Neuron (in vitro differentiated cells): ENCODE results near the gene SYT1.

ENCODE experiments used
- H2AFZ ChIP-seq: one replicate; pipeline ENCODE4 v1.6.1; 2013; ENCODE audit warnings: low read depth, mild to moderate bottlenecking, inconsistent platforms, low read length, moderate library complexity
- H3K27me3 ChIP-seq: one replicate; pipeline ENCODE4 v1.6.1; 2013; ENCODE audit warnings: low read length; ENCODE audit not compliant: insufficient read depth
- H3K36me3 ChIP-seq: one replicate; pipeline ENCODE4 v1.6.1; 2013; ENCODE audit warnings: low read length; ENCODE audit not compliant: insufficient read depth
- H3K4me1 ChIP-seq: one replicate; pipeline ENCODE4 v1.6.1; 2013; ENCODE audit warnings: low read length; ENCODE audit not compliant: insufficient read depth
- H3K4me3 ChIP-seq: 2 replicates; pipeline ENCODE4 v1.5.1; 2013; ENCODE audit warnings: mild to moderate bottlenecking, low read length, moderate library complexity
- H3K9me3 ChIP-seq: one replicate; pipeline ENCODE4 v1.6.1; 2013; ENCODE audit warnings: low read length

Gene SYT1

GRCh38 chr12:79250186-79250585, 385.6 kb downstream of the SYT1 start:
- H3K27me3 ChIP-seq: no peaks in the 10 kb centered on the region
- no peak overlapping the region for H2AFZ ChIP-seq
- H3K4me1 ChIP-seq: no peaks in the 10 kb centered on the region
- peaks cover 4% of the 10 kb centered on the region for H3K9me3 ChIP-seq
- H3K4me3 ChIP-seq: no peak overlapping the region
- no peaks in the 10 kb centered on the region for H3K36me3 ChIP-seq

- Histone ChIP-seq H3K36me3 (no peaks in the 10 kb centered on the region), H3K9me3 (peaks cover 3% of the 10 kb centered on the region), H2AFZ (no peak overlapping the region), H3K4me1 (no peaks in the 10 kb centered on the region), H3K27me3 (no peaks in the 10 kb centered on the region), H3K4me3 (no peak overlapping the region)
These were observed 386.6 kb downstream of the SYT1 start for GRCh38 chr12:79250960-79251755.

- Histone ChIP-seq H3K36me3 (no peaks in the 10 kb centered on the region), H3K27me3 (no peaks in the 10 kb centered on the region), H3K4me3 (no peak overlapping the region), H3K4me1 (no peaks in the 10 kb centered on the region), H3K9me3 (no peaks in the 10 kb centered on the region), H2AFZ (no peak overlapping the region)
These were observed 387.9 kb downstream of the SYT1 start for GRCh38 chr12:79252358-79253075.

- Histone ChIP-seq H3K4me1 (no peaks in the 10 kb centered on the region), H3K4me3 (no peak overlapping the region), H2AFZ (no peak overlapping the region), H3K27me3 (no peaks in the 10 kb centered on the region), H3K36me3 (no peaks in the 10 kb centered on the region), H3K9me3 (no peaks in the 10 kb centered on the region)
These were observed 390.7 kb downstream of the SYT1 start for GRCh38 chr12:79255288-79255687.

- no peak overlapping the region for H3K4me3 ChIP-seq
- H3K4me1 ChIP-seq: peaks cover 11% of the 10 kb centered on the region
- H3K36me3 ChIP-seq: no peaks in the 10 kb centered on the region
- no peak overlapping the region for H2AFZ ChIP-seq
- no peaks in the 10 kb centered on the region for H3K27me3 ChIP-seq
- no peaks in the 10 kb centered on the region for H3K9me3 ChIP-seq
These were observed 396.3 kb downstream of the SYT1 start for GRCh38 chr12:79260923-79261322.

- H3K4me3 ChIP-seq: no peak overlapping the region
- H3K27me3 ChIP-seq: no peaks in the 10 kb centered on the region
- H3K36me3 ChIP-seq: no peaks in the 10 kb centered on the region
- H3K4me1 ChIP-seq: peaks cover 18% of the 10 kb centered on the region
- H2AFZ ChIP-seq: no peak overlapping the region
- H3K9me3 ChIP-seq: no peaks in the 10 kb centered on the region
These were observed 398.4 kb downstream of the SYT1 start for GRCh38 chr12:79262938-79263337.

GRCh38 chr12:79266343-79267144, 402.0 kb downstream of the SYT1 start:
- H3K9me3 ChIP-seq: no peaks in the 10 kb centered on the region
- H3K27me3 ChIP-seq: no peaks in the 10 kb centered on the region
- H3K36me3 ChIP-seq: no peaks in the 10 kb centered on the region
- H3K4me3 ChIP-seq: no peak overlapping the region
- H3K4me1 ChIP-seq: peaks cover 18% of the 10 kb centered on the region
- H2AFZ ChIP-seq: no peak overlapping the region

- Histone ChIP-seq H3K4me1 (peaks cover 15% of the 10 kb centered on the region), H3K9me3 (no peaks in the 10 kb centered on the region), H3K27me3 (no peaks in the 10 kb centered on the region), H2AFZ (no peak overlapping the region), H3K4me3 (no peak overlapping the region), H3K36me3 (no peaks in the 10 kb centered on the region)
These were observed 403.0 kb downstream of the SYT1 start for GRCh38 chr12:79267580-79267979.

GRCh38 chr12:79274501-79275064, 410.0 kb downstream of the SYT1 start:
- H3K4me1 ChIP-seq: no peaks in the 10 kb centered on the region
- H3K4me3 ChIP-seq: no peak overlapping the region
- H3K27me3 ChIP-seq: no peaks in the 10 kb centered on the region

GRCh38 chr12:79275631-79276030, 411.1 kb downstream of the SYT1 start:
- no peak overlapping the region for H2AFZ ChIP-seq
- H3K4me3 ChIP-seq: no peak overlapping the region
- H3K27me3 ChIP-seq: no peaks in the 10 kb centered on the region
- H3K36me3 ChIP-seq: no peaks in the 10 kb centered on the region
- H3K4me1 ChIP-seq: no peaks in the 10 kb centered on the region
- peaks cover 2% of the 10 kb centered on the region for H3K9me3 ChIP-seq

More at GRCh38 chr12:79274501-79275064, 410.0 kb downstream of the SYT1 start:
- no peak overlapping the region for H2AFZ ChIP-seq
- H3K36me3 ChIP-seq: no peaks in the 10 kb centered on the region
- peaks cover 2% of the 10 kb centered on the region for H3K9me3 ChIP-seq

- Histone ChIP-seq H3K4me3 (no peak overlapping the region), H3K27me3 (no peaks in the 10 kb centered on the region), H3K9me3 (no peaks in the 10 kb centered on the region), H3K4me1 (peaks cover 4% of the 10 kb centered on the region), H3K36me3 (no peaks in the 10 kb centered on the region), H2AFZ (no peak overlapping the region)
These were observed 418.8 kb downstream of the SYT1 start for GRCh38 chr12:79283364-79283763.

- no peaks in the 10 kb centered on the region for H3K9me3 ChIP-seq
- H3K36me3 ChIP-seq: peaks cover 12% of the 10 kb centered on the region
These were observed 424.3 kb downstream of the SYT1 start for GRCh38 chr12:79288911-79289310.

GRCh38 chr12:79291711-79292110, 427.1 kb downstream of the SYT1 start:
- no peaks in the 10 kb centered on the region for H3K4me1 ChIP-seq
- no peaks in the 10 kb centered on the region for H3K9me3 ChIP-seq
- H3K36me3 ChIP-seq: peaks cover 25% of the 10 kb centered on the region
- no peak overlapping the region for H2AFZ ChIP-seq
- no peaks in the 10 kb centered on the region for H3K27me3 ChIP-seq
- H3K4me3 ChIP-seq: no peak overlapping the region

More at GRCh38 chr12:79288911-79289310, 424.3 kb downstream of the SYT1 start:
- Histone ChIP-seq H2AFZ (no peak overlapping the region), H3K4me3 (no peak overlapping the region), H3K27me3 (no peaks in the 10 kb centered on the region), H3K4me1 (no peaks in the 10 kb centered on the region)
